A549 (cell line): ENCODE data around the gene TMEM120B. TPM values are rescaled to one million over a fixed set of nuclear protein-coding genes. Genes with fewer than 3 reads are reported as not detected.

ENCODE experiments used
- ATAC-seq, 2 experiments: fragments of 200-7000 bp in 1 of 2; fragments of >200 bp in 1 of 2; cut with Nextera tagmentation in 1 of 2; cut with Tn5 transposase in 1 of 2; 3 replicates each; pipeline versions ENCODE4 v1.8.0 to v1.9.1; 2018 to 2020; ENCODE audit warnings: mild to moderate bottlenecking in 1 of 2, moderate library complexity in 1 of 2
- CTCF ChIA-PET: fragments of 300-600 bp; sonication (Branson Sonifier 250); formaldehyde crosslinking; extraction: SDS; loops from one replicate; lab custom pipeline; 2021; ENCODE audit warnings: antibody characterized with exemption, inconsistent platforms; lab: Yijun Ruan, JAX
- POLR2A ChIA-PET: fragments of 350-600 bp; formaldehyde crosslinking; extraction: SDS; loops from one replicate; lab custom pipeline; 2021; ENCODE audit warnings: antibody characterized with exemption, inconsistent platforms; lab: Yijun Ruan, JAX
- DNase-seq, 2 experiments: peaks; one replicate each; pipeline versions ENCODE4 v3.0.0 to v3.0.0-alpha.2; 2011 to 2016; ENCODE audit warnings: low read depth in 1 of 2, low spot score in 1 of 2
- FAIRE-seq: peaks from 2 replicates; lab custom pipeline; 2011; peaks lifted over from hg19 to GRCh38; lab: Jason Lieb, UNC
- H3K27ac ChIP-seq, 2 experiments: fragments of >200 bp; sonication (Bioruptor Twin); formaldehyde crosslinking; 3 replicates each; pipeline ENCODE4 v1.5.1; 2016 to 2017
- H3K4me1 ChIP-seq: fragments of >200 bp; sonication (Bioruptor Twin); formaldehyde crosslinking; 3 replicates; pipeline ENCODE4 v1.6.1; 2016
- H3K4me2 ChIP-seq: fragments of >200 bp; sonication (Bioruptor Twin); formaldehyde crosslinking; 3 replicates; pipeline ENCODE4 v1.6.1; 2016
- H3K4me3 ChIP-seq: fragments of >200 bp; sonication (Bioruptor Twin); formaldehyde crosslinking; 3 replicates; pipeline ENCODE4 v1.5.1; 2016
- H3K9me3 ChIP-seq: fragments of >200 bp; sonication (Bioruptor Twin); formaldehyde crosslinking; 3 replicates; pipeline ENCODE4 v1.6.1; 2016
- BHLHE40 ChIP-seq: IDR thresholded peaks from 2 replicates; pipeline ENCODE4 v1.6.1; 2012; ENCODE audit warnings: low read depth, low read length, inconsistent platforms
- CBX8 ChIP-seq: fragments of 200-600 bp; sonication (generic); IDR thresholded peaks from 2 replicates; pipeline ENCODE4 v1.6.1; 2016
- EP300 ChIP-seq, 2 experiments: fragments of >200 bp; sonication (Bioruptor Twin); formaldehyde crosslinking; IDR thresholded peaks; 2 replicates in 1 of 2; 3 replicates in 1 of 2; pipeline ENCODE4 v1.6.1; 2016 to 2017
- FOSL2 ChIP-seq, 2 experiments: fragments of 450-650 bp in 1 of 2; fragments of >200 bp in 1 of 2; sonication (Bioruptor Twin) in 1 of 2; formaldehyde crosslinking; IDR thresholded peaks; 2 replicates each; pipeline versions ENCODE4 v1.5.0 to v1.6.1; 2016 to 2020; ENCODE audit warnings: mild to moderate bottlenecking in 1 of 2, moderate library complexity in 1 of 2
- HEYL ChIP-seq: fragments of 250-450 bp; sonication (Bioruptor Pico); IDR thresholded peaks from 2 replicates; pipeline ENCODE4 v1.8.0; 2021; ENCODE audit warnings: mild to moderate bottlenecking, moderate library complexity
- HOXB13 ChIP-seq: fragments of 250-450 bp; sonication (Bioruptor Pico); IDR thresholded peaks from 2 replicates; pipeline ENCODE4 v1.5.0; 2020; ENCODE audit warnings: low read depth, mild to moderate bottlenecking, moderate library complexity
- JUNB ChIP-seq: fragments of >200 bp; sonication (Bioruptor Twin); formaldehyde crosslinking; IDR thresholded peaks from 2 replicates; pipeline ENCODE4 v1.6.1; 2016
- POLR2AphosphoS2 ChIP-seq: conservative IDR thresholded peaks from 2 replicates; pipeline ENCODE4 v1.6.1; 2012; ENCODE audit warnings: low read length, improper control_type of control experiment, inconsistent platforms
- WGBS: methylation state at CpG from one replicate; pipeline ENCODE4 v1.1.6; 2017; ENCODE audit errors: missing lambda C conversion rate; 5-methylcytosine and 5-hydroxymethylcytosine counted together
- polyA plus RNA-seq, 4 experiments: library from polyadenylated mRNA; depleted of rRNA in 3 of 4; stranded (reverse); fragments of >200 nt; fragmentation: RNase III in 1 of 4; extraction: RNeasy Plus Mini Kit Qiagen cat#74134 plus additional on column Dnase treatment in 1 of 4; gene quantifications; 2 replicates in 3 of 4; 3 replicates in 1 of 4; pipeline ENCODE4 v1.2.3, GENCODE V29; 2011 to 2017
- TF ChIP-seq, protein P1 (sequence below): IDR thresholded peaks from 2 replicates; pipeline ENCODE4 v1.6.1; 2012
- TF ChIP-seq, protein P2 (sequence below): fragments of 250-450 bp; sonication (Bioruptor Pico); IDR thresholded peaks from 2 replicates; pipeline ENCODE4 v1.5.0; 2021; ENCODE audit warnings: mild to moderate bottlenecking, moderate library complexity, borderline replicate concordance
- TF ChIP-seq, protein P3 (sequence below): fragments of >200 bp; sonication (Bioruptor Twin); formaldehyde crosslinking; IDR thresholded peaks from 2 replicates; pipeline ENCODE4 v1.6.1; 2016
- TF ChIP-seq, protein P4 (sequence below): IDR thresholded peaks from 2 replicates; pipeline ENCODE4 v1.6.1; 2012

The TMEM120B gene
- polyA plus RNA-seq, 2 of the 4 experiments (the other 2 are of a cell fraction): 10.6 to 13.2 TPM

DNA sequence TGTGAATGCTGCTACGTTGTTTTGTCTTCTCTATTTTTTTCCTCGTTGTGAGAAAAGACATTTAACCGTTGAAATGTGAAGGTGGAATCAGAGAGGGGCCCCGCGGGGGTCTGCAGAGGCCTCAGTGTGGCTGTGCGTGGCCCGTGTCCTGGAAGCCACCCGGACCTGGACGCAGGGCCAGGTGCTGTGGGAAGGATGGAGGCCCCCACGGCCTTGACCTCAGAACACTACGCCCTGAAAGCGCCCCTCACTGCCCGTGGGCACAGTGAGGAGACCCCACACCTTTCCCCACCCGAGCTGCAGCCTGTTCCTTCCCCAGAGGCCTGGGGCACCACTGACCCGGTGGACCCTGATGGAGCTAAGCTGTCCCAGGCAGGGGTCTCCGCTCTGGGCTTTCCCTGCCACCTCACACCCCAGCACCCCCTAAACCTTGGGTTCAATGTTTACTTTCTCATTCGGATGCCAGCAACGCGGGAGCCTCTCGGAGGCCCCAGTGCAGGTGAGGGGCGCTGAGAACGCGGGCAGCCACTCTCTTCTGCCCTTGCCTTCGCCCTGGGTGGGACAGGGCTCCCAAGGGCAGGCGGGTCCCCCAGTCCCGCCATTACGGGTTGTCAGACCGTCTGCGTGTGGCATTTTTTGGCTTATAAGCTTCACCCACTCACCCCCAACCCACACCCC lies 118.2 kb downstream of the TMEM120B start:
- ATAC-seq (no peak), FAIRE-seq (no peak), DNase-seq (no peak)
- POLR2A ChIA-PET: no interaction called here
- Histone ChIP-seq H3K27ac (no peak overlapping the region), H3K4me2 (no peak overlapping the region), H3K4me3 (no peak overlapping the region), H3K4me1 (no peaks in the 10 kb centered on the region), H3K9me3 (no peaks in the 10 kb centered on the region)
- CTCF ChIA-PET: interaction anchor here (72.2 kb wide), 1 partner anchor 45 kb away, joined by 2657 read pairs; the partner anchor contains the start of genes RHOF and SETD1B
- TF ChIP-seq JUNB: no peak
- TF ChIP-seq, protein P1, sequence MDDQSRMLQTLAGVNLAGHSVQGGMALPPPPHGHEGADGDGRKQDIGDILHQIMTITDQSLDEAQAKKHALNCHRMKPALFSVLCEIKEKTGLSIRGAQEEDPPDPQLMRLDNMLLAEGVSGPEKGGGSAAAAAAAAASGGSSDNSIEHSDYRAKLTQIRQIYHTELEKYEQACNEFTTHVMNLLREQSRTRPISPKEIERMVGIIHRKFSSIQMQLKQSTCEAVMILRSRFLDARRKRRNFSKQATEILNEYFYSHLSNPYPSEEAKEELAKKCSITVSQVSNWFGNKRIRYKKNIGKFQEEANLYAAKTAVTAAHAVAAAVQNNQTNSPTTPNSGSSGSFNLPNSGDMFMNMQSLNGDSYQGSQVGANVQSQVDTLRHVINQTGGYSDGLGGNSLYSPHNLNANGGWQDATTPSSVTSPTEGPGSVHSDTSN: no peak
- TF ChIP-seq CBX8: no peak
- TF ChIP-seq, protein P2, sequence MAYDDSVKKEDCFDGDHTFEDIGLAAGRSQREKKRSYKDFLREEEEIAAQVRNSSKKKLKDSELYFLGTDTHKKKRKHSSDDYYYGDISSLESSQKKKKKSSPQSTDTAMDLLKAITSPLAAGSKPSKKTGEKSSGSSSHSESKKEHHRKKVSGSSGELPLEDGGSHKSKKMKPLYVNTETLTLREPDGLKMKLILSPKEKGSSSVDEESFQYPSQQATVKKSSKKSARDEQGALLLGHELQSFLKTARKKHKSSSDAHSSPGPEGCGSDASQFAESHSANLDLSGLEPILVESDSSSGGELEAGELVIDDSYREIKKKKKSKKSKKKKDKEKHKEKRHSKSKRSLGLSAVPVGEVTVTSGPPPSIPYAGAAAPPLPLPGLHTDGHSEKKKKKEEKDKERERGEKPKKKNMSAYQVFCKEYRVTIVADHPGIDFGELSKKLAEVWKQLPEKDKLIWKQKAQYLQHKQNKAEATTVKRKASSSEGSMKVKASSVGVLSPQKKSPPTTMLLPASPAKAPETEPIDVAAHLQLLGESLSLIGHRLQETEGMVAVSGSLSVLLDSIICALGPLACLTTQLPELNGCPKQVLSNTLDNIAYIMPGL (CRISPR knock-in tag): no peak
- no peak for TF ChIP-seq EP300 (IDR thresholded peaks at IDR 0.05)
- TF ChIP-seq HEYL (CRISPR knock-in tag): no peak
- TF ChIP-seq FOSL2 (IDR thresholded peaks at IDR 0.05): no peak
- no peak for TF ChIP-seq FOSL2 (CRISPR knock-in tag; IDR thresholded peaks at IDR 0.05)
- TF ChIP-seq, protein P3, sequence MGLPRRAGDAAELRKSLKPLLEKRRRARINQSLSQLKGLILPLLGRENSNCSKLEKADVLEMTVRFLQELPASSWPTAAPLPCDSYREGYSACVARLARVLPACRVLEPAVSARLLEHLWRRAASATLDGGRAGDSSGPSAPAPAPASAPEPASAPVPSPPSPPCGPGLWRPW: no peak
- TF ChIP-seq POLR2AphosphoS2: no peak
- TF ChIP-seq HOXB13: no peak
- no peak for TF ChIP-seq BHLHE40
- TF ChIP-seq, protein P4, sequence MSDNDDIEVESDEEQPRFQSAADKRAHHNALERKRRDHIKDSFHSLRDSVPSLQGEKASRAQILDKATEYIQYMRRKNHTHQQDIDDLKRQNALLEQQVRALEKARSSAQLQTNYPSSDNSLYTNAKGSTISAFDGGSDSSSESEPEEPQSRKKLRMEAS: no peak
- 93% methylated on average over 28 of the region's 29 CpGs for WGBS

Other genes with a start within 250 kb of the TMEM120B start
- gene KDM2B, start 131.7 kb upstream of the TMEM120B start, polyA plus RNA-seq (2011; rRNA removed): 10.4 and 12.7 TPM in 2 replicates
- gene KDM2B, start 131.7 kb upstream of the TMEM120B start, polyA plus RNA-seq (2017; fragmentation: RNase III; extraction: RNeasy Plus Mini Kit Qiagen cat#74134 plus additional on column Dnase treatment): 18.1 to 18.4 TPM (median 18.3 TPM) in 3 replicates
- 22.1 and 26.6 TPM in 2 replicates for gene ORAI1, start 86.2 kb upstream of the TMEM120B start, polyA plus RNA-seq (2011; rRNA removed)
- gene ORAI1, start 86.2 kb upstream of the TMEM120B start, polyA plus RNA-seq (2017; fragmentation: RNase III; extraction: RNeasy Plus Mini Kit Qiagen cat#74134 plus additional on column Dnase treatment): 17.8 to 20.2 TPM (median 18.7 TPM) in 3 replicates
- gene MORN3, start 43.1 kb upstream of the TMEM120B start, polyA plus RNA-seq (2011; rRNA removed): 0.17 and 0.47 TPM in 2 replicates
- gene MORN3, start 43.1 kb upstream of the TMEM120B start, polyA plus RNA-seq (2017; fragmentation: RNase III; extraction: RNeasy Plus Mini Kit Qiagen cat#74134 plus additional on column Dnase treatment): 0.17 to 0.28 TPM (median 0.26 TPM) in 3 replicates
- gene RHOF, start 80.9 kb downstream of the TMEM120B start, polyA plus RNA-seq (2011; rRNA removed): 47.1 and 48.0 TPM in 2 replicates
- gene RHOF, start 80.9 kb downstream of the TMEM120B start, polyA plus RNA-seq (2017; fragmentation: RNase III; extraction: RNeasy Plus Mini Kit Qiagen cat#74134 plus additional on column Dnase treatment): 48.6 to 52.3 TPM (median 51.8 TPM) in 3 replicates
- gene SETD1B, start 91.3 kb downstream of the TMEM120B start, polyA plus RNA-seq (2011; rRNA removed): 1.1 and 2.1 TPM in 2 replicates
- gene SETD1B, start 91.3 kb downstream of the TMEM120B start, polyA plus RNA-seq (2017; fragmentation: RNase III; extraction: RNeasy Plus Mini Kit Qiagen cat#74134 plus additional on column Dnase treatment): 7.4 to 8.6 TPM (median 8.0 TPM) in 3 replicates
- gene HPD, start 146.1 kb downstream of the TMEM120B start, polyA plus RNA-seq (2011; rRNA removed): 1.3 and 1.7 TPM in 2 replicates
- gene HPD, start 146.1 kb downstream of the TMEM120B start, polyA plus RNA-seq (2017; fragmentation: RNase III; extraction: RNeasy Plus Mini Kit Qiagen cat#74134 plus additional on column Dnase treatment): 1.8 to 2.6 TPM (median 2.0 TPM) in 3 replicates
- gene PSMD9, start 176.0 kb downstream of the TMEM120B start, polyA plus RNA-seq (2011; rRNA removed): 81.4 and 89.3 TPM in 2 replicates
- 147 to 164 TPM (median 154 TPM) in 3 replicates for gene PSMD9, start 176.0 kb downstream of the TMEM120B start, polyA plus RNA-seq (2017; fragmentation: RNase III; extraction: RNeasy Plus Mini Kit Qiagen cat#74134 plus additional on column Dnase treatment)
- gene CFAP251, start 205.8 kb downstream of the TMEM120B start, polyA plus RNA-seq (2011; rRNA removed): 1.4 and 1.7 TPM in 2 replicates
- 0.66 to 1.2 TPM (median 0.94 TPM) in 3 replicates for gene CFAP251, start 205.8 kb downstream of the TMEM120B start, polyA plus RNA-seq (2017; fragmentation: RNase III; extraction: RNeasy Plus Mini Kit Qiagen cat#74134 plus additional on column Dnase treatment)